Activated naive CD4-positive, alpha-beta T cell treated with anti-CD3 and anti-CD28 coated beads for 36 hours (primary cell): ENCODE data around the gene ERFL. TPM values are rescaled to one million over a fixed set of nuclear protein-coding genes. Genes with fewer than 3 reads are reported as not detected.

ENCODE experiments used
- CTCF ChIA-PET: fragments of 350-600 bp; sonication (Branson Sonifier 250); formaldehyde crosslinking; loops from one replicate; lab custom pipeline; 2021; ENCODE audit warnings: antibody characterized with exemption; lab: Charles Lee
- DNase-seq: peaks from one replicate; pipeline ENCODE4 v3.0.0-alpha.2; 2020
- H3K27ac Mint-ChIP-seq: one replicate; pipeline ENCODE4 v1.8.0; 2021; ENCODE audit warnings: mild to moderate bottlenecking, mixed read lengths
- H3K27me3 Mint-ChIP-seq: one replicate; pipeline ENCODE4 v1.8.0; 2021; ENCODE audit warnings: low read depth, mixed read lengths
- H3K36me3 Mint-ChIP-seq: one replicate; pipeline ENCODE4 v1.8.0; 2021; ENCODE audit warnings: low read depth, mixed read lengths
- H3K4me1 Mint-ChIP-seq: one replicate; pipeline ENCODE4 v1.8.0; 2021; ENCODE audit warnings: low read depth, mixed read lengths
- H3K4me3 Mint-ChIP-seq: one replicate; pipeline ENCODE4 v1.8.0; 2021; ENCODE audit warnings: mild to moderate bottlenecking, moderate library complexity, mixed read lengths
- H3K9me3 Mint-ChIP-seq: one replicate; pipeline ENCODE4 v1.8.0; 2021; ENCODE audit warnings: mixed read lengths
- intact Hi-C: fragments of 100-400 bp; cut with micrococcal nuclease; formaldehyde crosslinking; loops from one replicate; pipeline ENCODE4 v1.15.1; 2023
- microRNA-seq: library from miRNA; unstranded; fragments of <30 nt; microRNA quantifications from one replicate; pipeline ENCODE4 v1.2.0, GENCODE V29; 2022; ENCODE audit warnings: borderline microRNAs expressed, borderline replicate concordance
- total RNA-seq, 2 experiments: library from RNA; stranded (reverse); gene quantifications; one replicate each; pipeline ENCODE4 v1.2.3, GENCODE V29; 2021

ERFL gene
- total RNA-seq, 2 experiments from 2014 or later = 0.99 to 1.3 TPM

GRCh38 chr19:41862445-41862986 lies 65.7 kb downstream of the ERFL start:
- Mint-ChIP-seq H3K4me1 (peaks cover 63% of the 10 kb centered on the region), H3K27ac (peak overlapping the region; percentile 97), H3K27me3 (no peaks in the 10 kb centered on the region), H3K36me3 (peaks cover 59% of the 10 kb centered on the region), H3K4me3 (peak overlapping the region; percentile 90), H3K9me3 (no peaks in the 10 kb centered on the region)
- DNase-seq = no peak
- intact Hi-C loops = no loop called here
- CTCF ChIA-PET = interaction anchor here (1.5 to 2.0 kb wide), 2 partner anchors 11 to 90 kb away, joined by 6 read pairs; no protein-coding TSS in a partner anchor

- Mint-ChIP-seq H3K27ac (peak overlapping the region; percentile 97), H3K27me3 (no peaks in the 10 kb centered on the region), H3K4me3 (peak overlapping the region; percentile 90), H3K9me3 (no peaks in the 10 kb centered on the region), H3K4me1 (peaks cover 60% of the 10 kb centered on the region), H3K36me3 (peaks cover 57% of the 10 kb centered on the region)
- intact Hi-C loops = no loop called here
- DNase-seq = no peak
- CTCF ChIA-PET = interaction anchor here (1.5 to 2.0 kb wide), 2 partner anchors 11 to 91 kb away, joined by 6 read pairs; no protein-coding TSS in a partner anchor
Observed at GRCh38 chr19:41861846-41862245, 66.4 kb downstream of the ERFL start.

- Mint-ChIP-seq H3K4me3 (peak overlapping the region; percentile 90), H3K4me1 (peaks cover 54% of the 10 kb centered on the region), H3K9me3 (no peaks in the 10 kb centered on the region), H3K36me3 (peaks cover 53% of the 10 kb centered on the region), H3K27me3 (no peaks in the 10 kb centered on the region), H3K27ac (peak overlapping the region; percentile 97)
- CTCF ChIA-PET = interaction anchor here (0.8 to 3.1 kb wide), 5 partner anchors 10 to 98 kb away, joined by 4 to 12 read pairs (median 10); partner anchors contain the start of gene RABAC1
- intact Hi-C loops = no loop called here
- no peak for DNase-seq
Observed at GRCh38 chr19:41861116-41861768, 67.0 kb downstream of the ERFL start.

GRCh38 chr19:41860419-41861115 lies 67.7 kb downstream of the ERFL start:
- peak overlapping the region; percentile 90 for H3K4me3 Mint-ChIP-seq
- DNase-seq = peak; percentile 32
- no peaks in the 10 kb centered on the region for H3K9me3 Mint-ChIP-seq
- no peaks in the 10 kb centered on the region for H3K27me3 Mint-ChIP-seq
- intact Hi-C loops = loop anchor here (1.0 kb wide), 1 partner anchor 11 kb away; no protein-coding TSS in a partner anchor
- CTCF ChIA-PET = interaction anchor here (0.6 to 3.1 kb wide), 12 partner anchors 7 to 491 kb away, joined by 3 to 12 read pairs (median 6); partner anchors contain the start of gene RABAC1
- peaks cover 48% of the 10 kb centered on the region for H3K36me3 Mint-ChIP-seq
- peak overlapping the region; percentile 97 for H3K27ac Mint-ChIP-seq
- peaks cover 50% of the 10 kb centered on the region for H3K4me1 Mint-ChIP-seq

- intact Hi-C loops = loop anchor here (1.0 to 2.0 kb wide), 10 partner anchors 11 to 465 kb away; partner anchors contain the start of genes GSK3A and MEGF8
Observed at GRCh38 chr19:41859618-41860418, 68.4 kb downstream of the ERFL start, which contains the start of gene RPS19. TSS of gene RPS19 (plus strand) at chr19:41860255. CDS start at chr19:41860775, 520 bp downstream.

GRCh38 chr19:41859213-41859617 lies 69.0 kb downstream of the ERFL start:
- intact Hi-C loops = loop anchor here (1.0 to 2.0 kb wide), 9 partner anchors 28 to 466 kb away; partner anchors contain the start of genes GSK3A and MEGF8
- H3K27me3 Mint-ChIP-seq = no peaks in the 10 kb centered on the region
- CTCF ChIA-PET = interaction anchor here (0.6 to 3.1 kb wide), 15 partner anchors 9 to 580 kb away, joined by 3 to 12 read pairs (median 5); partner anchors contain the start of gene RABAC1
- no peaks in the 10 kb centered on the region for H3K9me3 Mint-ChIP-seq
- H3K4me3 Mint-ChIP-seq = peak overlapping the region; percentile 90
- peaks cover 40% of the 10 kb centered on the region for H3K4me1 Mint-ChIP-seq
- DNase-seq = no peak
- peak overlapping the region; percentile 97 for H3K27ac Mint-ChIP-seq
- peaks cover 38% of the 10 kb centered on the region for H3K36me3 Mint-ChIP-seq

More at GRCh38 chr19:41859618-41860418, 68.4 kb downstream of the ERFL start, which contains the start of gene RPS19:
- Mint-ChIP-seq H3K4me1 (peaks cover 46% of the 10 kb centered on the region), H3K27ac (peak within 1 kb of the TSS; percentile 97), H3K4me3 (peak within 1 kb of the TSS; percentile 90), H3K27me3 (no peaks in the 10 kb centered on the region), H3K9me3 (no peaks in the 10 kb centered on the region), H3K36me3 (peaks cover 44% of the 10 kb centered on the region)
- CTCF ChIA-PET = interaction anchor here (0.6 to 3.1 kb wide), 19 partner anchors 8 to 491 kb away, joined by 3 to 12 read pairs (median 5); partner anchors contain the start of gene RABAC1
- peak; percentile 99 for DNase-seq

Small RNA genes within 50 kb of the gene (microRNA-seq; reads per million reads assigned to microRNA genes)
- gene MIR6797 = 1.6 reads per million

Other genes with a start within 250 kb of the ERFL start
- gene CEACAM7, start 240.2 kb downstream of the ERFL start, total RNA-seq = not detected
- gene CEACAM5, start 219.8 kb downstream of the ERFL start, total RNA-seq = not detected
- not detected for gene CEACAM6, start 172.9 kb downstream of the ERFL start, total RNA-seq
- gene CEACAM3, start 131.9 kb downstream of the ERFL start, total RNA-seq = not detected
- gene LYPD4, start 83.8 kb downstream of the ERFL start, total RNA-seq = not detected
- not detected for gene DMRTC2, start 83.4 kb downstream of the ERFL start, total RNA-seq
- gene RPS19, start 68.2 kb downstream of the ERFL start, total RNA-seq = 1,000 to 10,000 TPM; 4,092 to 4,109 TPM
- 1 to 10 TPM; 2.5 to 2.7 TPM for gene CD79A, start 51.2 kb downstream of the ERFL start, total RNA-seq
- gene ARHGEF1, start 45.3 kb downstream of the ERFL start, total RNA-seq = 100 to 1,000 TPM; 246 to 260 TPM
- gene RABAC1, start 30.9 kb upstream of the ERFL start, total RNA-seq = 10 to 100 TPM; 32.8 TPM
- gene ATP1A3, start 65.8 kb upstream of the ERFL start, total RNA-seq = 1 to 10 TPM; 1.1 to 1.5 TPM
- gene GRIK5, start 141.8 kb upstream of the ERFL start, total RNA-seq = 1 to 10 TPM; 1.9 to 2.2 TPM
- 1 to 10 TPM; 8.4 to 8.8 TPM for gene ZNF574, start 147.7 kb upstream of the ERFL start, total RNA-seq
- gene POU2F2, start 204.0 kb upstream of the ERFL start, total RNA-seq = 10 to 100 TPM; 30.0 to 31.9 TPM